Activated CD8-positive, alpha-beta memory T cell treated with anti-CD3 and anti-CD28 coated beads for 24 hours (primary cell): ENCODE measurements around the gene RNF223.
"Not testable (repeated sequence)": the region's sequence is repeated elsewhere in the genome, so short reads cannot be mapped to it uniquely, and the experiment has no call there.

Experiments
- DNase-seq: peaks from one replicate; pipeline ENCODE4 v3.0.0-alpha.2; 2020

RNF223 gene

DNA sequence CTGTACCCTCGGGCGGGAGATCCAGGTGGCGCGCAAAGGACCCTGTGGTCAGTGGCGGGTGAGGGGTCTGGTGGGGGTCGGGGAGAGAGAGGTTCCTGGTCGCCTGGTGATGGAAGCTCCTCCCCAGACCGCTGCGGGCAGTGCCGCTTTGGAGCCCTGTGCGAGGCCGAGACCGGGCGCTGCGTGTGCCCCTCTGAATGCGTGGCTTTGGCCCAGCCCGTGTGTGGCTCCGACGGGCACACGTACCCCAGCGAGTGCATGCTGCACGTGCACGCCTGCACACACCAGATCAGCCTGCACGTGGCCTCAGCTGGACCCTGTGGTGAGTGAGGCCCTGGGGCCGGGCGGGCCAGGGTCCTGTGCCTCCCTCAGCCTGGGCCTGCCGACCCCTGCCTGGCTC lies 30.7 kb downstream of the RNF223 start:
- no peak for DNase-seq

- DNase-seq = no peak
Measured at GRCh38 chr1:1042835-1043234, 31.3 kb downstream of the RNF223 start.

- no peak for DNase-seq
Measured at GRCh38 chr1:1041873-1042272, 32.2 kb downstream of the RNF223 start.

- DNase-seq = no peak
Measured at GRCh38 chr1:1041092-1041523, 33.0 kb downstream of the RNF223 start.

GRCh38 chr1:1040004-1040991 lies 33.8 kb downstream of the RNF223 start:
- peak; percentile 87 for DNase-seq

DNA sequence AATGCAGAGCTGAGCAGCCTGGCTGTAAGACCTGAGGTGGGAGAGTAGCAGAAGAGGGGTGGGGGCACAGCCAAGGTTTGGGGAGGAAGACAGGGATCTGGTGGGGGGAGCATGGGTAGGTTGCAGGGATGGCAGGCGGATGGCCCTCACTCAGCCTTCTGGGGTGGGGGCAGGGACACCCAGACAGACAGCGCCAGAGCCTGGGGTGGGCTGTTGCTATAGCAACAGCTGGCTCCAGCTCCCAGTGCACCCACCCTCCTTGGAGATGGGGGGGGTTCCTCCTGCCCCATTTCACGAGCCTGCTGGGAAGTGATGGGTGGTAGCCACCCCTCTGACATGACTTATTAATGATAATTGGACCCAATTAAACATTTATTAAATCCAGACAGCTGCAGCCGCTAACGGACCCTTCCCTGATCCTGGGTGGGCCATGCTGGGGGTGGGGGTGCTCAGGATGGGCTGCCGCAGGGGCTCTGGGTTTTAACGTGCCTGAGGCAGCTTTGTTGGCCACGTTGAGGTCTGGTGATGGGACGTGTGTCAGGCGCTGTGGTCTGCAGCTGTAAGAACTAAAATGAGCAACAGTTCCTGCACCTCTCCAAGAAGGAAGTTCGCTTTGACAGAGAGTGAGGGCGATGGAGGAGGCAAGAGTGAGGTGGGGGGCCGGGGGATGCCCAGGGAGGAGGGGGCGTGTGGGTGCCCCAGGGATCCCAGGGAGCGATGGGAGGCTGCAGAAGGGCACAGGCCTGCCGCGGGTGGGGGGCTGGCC lies 34.8 kb downstream of the RNF223 start:
- DNase-seq = no peak

DNA sequence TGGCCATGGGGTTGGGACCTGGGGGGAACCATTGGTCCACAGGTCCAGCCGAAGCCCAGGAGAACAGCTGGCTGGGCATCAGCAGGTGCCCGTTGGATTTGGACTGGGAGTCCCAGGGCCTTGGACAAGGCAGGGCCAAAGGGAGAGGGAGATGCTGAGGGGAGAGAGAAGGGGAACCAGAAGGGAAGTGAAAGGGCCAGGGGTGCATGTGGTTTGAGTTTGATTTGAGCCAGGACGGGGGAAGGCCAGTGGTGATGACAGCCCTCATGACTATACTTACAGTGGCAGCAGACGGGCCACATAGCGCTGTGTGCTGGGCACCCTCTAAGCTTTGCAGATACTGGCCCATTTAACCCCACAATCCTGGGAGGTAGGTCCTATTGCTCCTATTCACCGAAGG lies 35.4 kb downstream of the RNF223 start:
- DNase-seq = no peak

GRCh38 chr1:1037366-1038327 lies 36.5 kb downstream of the RNF223 start:
- DNase-seq = no peak

GRCh38 chr1:1035291-1035943 lies 38.7 kb downstream of the RNF223 start:
- DNase-seq = no peak

DNA sequence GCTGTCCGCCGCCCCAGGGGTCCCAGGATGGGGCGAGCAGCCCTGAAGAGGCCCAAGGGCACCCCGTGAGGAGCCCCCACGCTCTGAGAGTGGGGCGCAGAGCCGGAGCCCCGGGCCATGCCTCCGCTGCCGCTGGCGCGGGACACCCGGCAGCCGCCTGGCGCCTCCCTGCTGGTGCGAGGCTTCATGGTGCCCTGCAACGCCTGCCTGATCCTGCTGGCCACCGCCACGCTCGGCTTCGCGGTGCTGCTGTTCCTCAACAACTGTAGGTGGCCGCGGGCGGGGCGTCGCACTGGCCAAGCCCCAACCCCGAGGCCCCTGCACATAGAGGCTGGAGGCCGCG lies 39.7 kb downstream of the RNF223 start:
- DNase-seq = no peak

DNA sequence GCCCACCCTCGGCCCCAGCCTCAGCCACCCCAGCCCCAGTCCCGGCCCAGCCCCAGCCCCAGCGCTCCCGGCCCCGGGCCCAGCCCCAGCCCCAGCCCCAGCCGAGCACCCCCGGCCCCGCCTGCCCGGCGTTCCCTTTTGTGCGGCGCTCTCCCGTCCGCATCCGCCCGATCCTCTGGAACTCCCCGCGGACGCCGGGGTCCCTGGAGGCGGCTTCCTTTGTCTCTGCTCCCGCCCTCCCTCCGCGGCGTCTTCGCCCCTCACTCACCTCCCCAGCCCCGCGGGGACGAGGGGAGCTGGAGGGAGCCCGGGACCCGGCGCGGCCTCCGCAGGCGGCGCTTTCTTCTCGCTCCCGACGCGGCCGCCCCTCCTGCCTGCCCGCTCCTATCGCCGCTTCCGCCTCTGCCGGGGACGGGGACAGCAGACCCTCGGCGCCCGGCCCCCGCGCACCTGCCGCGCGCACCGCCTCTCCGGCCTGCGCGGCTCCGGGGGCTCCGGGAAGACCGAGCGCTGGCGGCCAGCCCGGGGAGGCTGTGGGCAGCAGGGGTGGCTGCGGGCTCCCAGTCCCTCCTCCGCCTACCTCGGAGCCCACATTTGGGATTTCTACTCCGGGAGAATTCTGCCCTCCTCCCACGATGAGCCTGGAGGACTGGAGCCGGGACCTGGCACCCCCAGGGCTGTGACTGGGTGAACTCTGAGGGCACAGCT lies 40.2 kb downstream of the RNF223 start:
- peak; percentile 76 for DNase-seq

DNA sequence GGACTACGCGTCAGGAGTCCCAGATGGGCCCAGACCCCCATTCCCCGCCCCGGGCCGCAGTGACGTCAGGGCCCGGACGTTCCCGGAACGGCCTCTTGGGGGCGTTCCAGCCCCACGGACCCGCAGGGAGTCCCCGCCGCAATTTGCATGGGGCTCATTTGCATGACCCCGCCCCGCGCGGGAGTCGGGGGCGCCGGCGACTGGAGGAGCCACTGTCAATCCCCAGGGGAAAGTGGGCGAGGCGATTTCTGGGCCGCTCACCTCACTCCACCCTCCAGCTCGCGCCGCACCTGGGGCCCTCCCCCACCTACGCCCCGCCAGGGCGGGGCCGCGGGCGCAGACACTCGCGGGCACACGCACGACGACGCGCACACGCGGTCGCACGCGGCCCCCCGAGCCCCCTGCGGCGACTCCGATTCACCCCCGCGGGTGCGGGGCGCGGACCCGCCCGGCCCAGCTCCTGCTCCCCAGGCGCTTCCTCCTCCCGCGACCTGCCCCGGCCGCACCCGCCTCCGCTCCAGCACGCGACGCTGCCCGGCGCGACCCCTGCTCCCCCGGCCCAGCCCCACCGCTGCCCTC lies 41.0 kb downstream of the RNF223 start:
- DNase-seq = peak; percentile 96

GRCh38 chr1:1032424-1032823 lies 41.7 kb downstream of the RNF223 start:
- DNase-seq = no peak

DNA sequence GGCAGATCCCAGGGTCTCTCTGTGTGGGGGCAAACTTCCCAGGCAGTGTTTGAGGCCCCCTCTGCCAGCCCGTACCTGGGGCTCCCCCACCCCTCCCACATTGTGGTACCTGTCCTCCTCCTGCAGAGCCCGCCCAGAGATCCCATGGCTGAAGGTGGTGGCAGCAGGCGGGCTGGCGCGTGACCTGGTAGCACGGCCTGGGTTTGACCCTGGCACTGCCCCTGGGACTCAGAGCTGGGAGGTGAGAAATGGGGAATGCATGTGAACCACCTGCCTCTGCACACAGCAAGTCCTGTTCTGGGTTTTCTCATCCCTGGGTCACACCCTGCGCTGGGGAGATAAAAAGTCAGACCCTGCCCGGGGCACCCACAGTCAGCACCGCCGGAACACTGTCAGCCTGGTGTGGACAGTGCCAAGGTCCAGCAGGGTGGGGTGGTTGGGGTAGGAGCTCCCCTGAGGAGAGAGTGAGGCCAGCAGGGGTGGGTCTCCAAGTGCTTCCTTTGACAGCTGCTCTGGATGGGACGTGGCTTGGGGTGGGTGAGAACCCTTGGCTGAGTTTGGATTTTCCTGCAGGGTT lies 42.4 kb downstream of the RNF223 start:
- DNase-seq = no peak

DNA sequence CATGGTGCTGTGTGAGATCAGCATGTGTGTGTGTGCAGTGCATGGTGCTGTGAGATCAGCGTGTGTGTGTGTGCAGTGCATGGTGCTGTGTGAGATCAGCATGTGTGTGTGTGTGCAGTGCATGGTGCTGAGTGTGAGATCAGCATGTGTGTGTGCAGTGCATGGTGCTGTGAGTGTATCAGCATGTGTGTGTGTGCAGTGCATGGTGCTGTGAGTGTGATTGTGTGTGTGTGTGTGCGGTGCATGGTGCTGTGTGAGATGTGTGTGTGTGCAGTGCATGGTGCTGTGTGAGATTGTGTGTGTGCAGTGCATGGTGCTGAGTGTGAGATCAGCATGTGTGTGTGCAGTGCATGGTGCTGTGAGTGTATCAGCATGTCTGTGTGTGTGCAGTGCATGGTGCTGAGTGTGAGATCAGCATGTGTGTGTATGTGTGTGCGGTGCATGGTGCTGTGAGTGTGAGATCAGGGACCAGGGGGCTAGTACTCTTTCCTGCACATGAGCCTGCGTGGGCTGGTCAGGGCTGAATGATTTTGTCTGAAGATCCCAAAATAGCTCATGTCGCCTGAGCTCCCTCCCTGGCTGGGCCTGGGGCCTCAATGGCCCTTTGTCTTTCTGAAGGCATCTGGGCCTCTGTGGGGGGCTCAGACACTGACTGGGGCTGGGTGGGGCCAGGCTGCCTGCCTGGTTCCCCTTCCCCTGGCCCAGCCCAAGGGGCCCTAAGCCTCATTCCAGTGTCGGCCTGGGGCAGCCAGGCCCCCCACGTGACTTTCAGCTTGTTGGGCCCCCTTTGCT lies 43.0 kb downstream of the RNF223 start:
- not testable (repeated sequence) for DNase-seq

- DNase-seq = no peak
Measured at GRCh38 chr1:1027791-1028190, 46.3 kb downstream of the RNF223 start.

DNA sequence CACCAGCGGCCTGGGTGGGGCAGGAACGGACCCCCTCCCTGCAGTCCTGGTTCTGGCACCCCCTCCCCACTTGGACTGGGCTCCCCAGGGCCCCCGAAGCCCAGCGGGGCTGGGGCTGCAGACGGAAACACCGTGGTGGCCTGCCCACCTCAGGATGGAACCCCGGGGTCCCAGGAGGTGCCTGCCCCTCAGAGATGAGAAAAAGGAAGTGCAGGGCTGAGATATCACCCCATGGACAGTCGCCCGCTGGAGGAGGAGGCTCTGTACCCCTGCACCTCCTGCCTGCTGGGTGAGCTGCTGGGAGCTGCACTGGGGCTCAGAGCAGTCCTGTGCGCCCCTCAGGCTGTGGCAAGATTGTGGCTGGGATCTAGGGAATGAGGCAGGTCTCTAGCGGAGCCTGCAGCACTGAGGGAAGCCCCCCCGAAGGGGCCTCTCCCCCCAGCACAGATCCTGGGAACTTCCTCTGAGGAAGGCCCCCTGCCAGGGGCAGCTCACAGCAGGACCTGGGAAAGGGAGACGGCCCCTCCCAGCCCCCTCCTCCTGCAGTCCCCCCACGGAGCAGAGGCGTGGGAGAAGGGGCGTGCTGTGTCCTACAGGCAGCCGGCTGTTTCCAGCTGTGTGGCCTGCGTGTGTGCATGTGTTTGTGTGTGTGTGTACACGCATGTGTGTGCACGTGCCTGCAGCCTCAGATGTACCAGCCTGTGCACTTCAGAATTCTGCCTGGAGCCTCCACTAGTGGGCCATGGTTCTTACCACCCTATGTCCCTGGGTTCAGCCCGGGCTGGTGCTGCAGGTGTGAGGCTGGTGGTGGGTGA lies 47.3 kb downstream of the RNF223 start:
- DNase-seq = no peak

GRCh38 chr1:1025730-1026129 lies 48.4 kb downstream of the RNF223 start:
- no peak for DNase-seq
